ENCODE measurements around the gene LRP8.

LRP8 gene

GRCh38 chr1:53277326-53277725, 50.5 kb downstream of the LRP8 start:
- H3K4me3 ChIP-seq (ENCODE audit: low read depth, low read length): no peak overlapping the region
- H3K27me3 ChIP-seq: no peaks in the 10 kb centered on the region
- no peaks in the 10 kb centered on the region for H3K4me1 ChIP-seq
- no peak for DNase-seq
- no peaks in the 10 kb centered on the region; the same call in none of the 2 replicates for H3K36me3 ChIP-seq
- H3K9me3 ChIP-seq: no peaks in the 10 kb centered on the region
- TF ChIP-seq CTCF (IDR thresholded peaks at IDR 0.05; ENCODE audit: low read depth, low read length): no peak

- Histone ChIP-seq H3K4me3 (ENCODE audit: low read depth, low read length) (no peak overlapping the region), H3K4me1 (no peaks in the 10 kb centered on the region), H3K36me3 (no peaks in the 10 kb centered on the region; the same call in none of the 2 replicates), H3K9me3 (no peaks in the 10 kb centered on the region), H3K27me3 (no peaks in the 10 kb centered on the region)
- no peak for DNase-seq
- TF ChIP-seq CTCF (IDR thresholded peaks at IDR 0.05; ENCODE audit: low read depth, low read length): no peak
Observed at GRCh38 chr1:53276902-53277281, 51.0 kb downstream of the LRP8 start.

- Histone ChIP-seq H3K27me3 (no peaks in the 10 kb centered on the region), H3K9me3 (no peaks in the 10 kb centered on the region), H3K4me3 (ENCODE audit: low read depth, low read length) (no peak overlapping the region), H3K36me3 (no peaks in the 10 kb centered on the region; the same call in none of the 2 replicates), H3K4me1 (no peaks in the 10 kb centered on the region)
- no peak for DNase-seq
- TF ChIP-seq CTCF (IDR thresholded peaks at IDR 0.05; ENCODE audit: low read depth, low read length): no peak
Observed at GRCh38 chr1:53276153-53276901, 51.5 kb downstream of the LRP8 start.

GRCh38 chr1:53275566-53275965, 52.3 kb downstream of the LRP8 start:
- Histone ChIP-seq H3K36me3 (no peaks in the 10 kb centered on the region; the same call in none of the 2 replicates), H3K9me3 (no peaks in the 10 kb centered on the region), H3K4me1 (no peaks in the 10 kb centered on the region), H3K27me3 (no peaks in the 10 kb centered on the region), H3K4me3 (ENCODE audit: low read depth, low read length) (no peak overlapping the region)
- no peak for DNase-seq
- no peak for TF ChIP-seq CTCF (IDR thresholded peaks at IDR 0.05; ENCODE audit: low read depth, low read length)

GRCh38 chr1:53274541-53275185, 53.2 kb downstream of the LRP8 start:
- H3K4me3 ChIP-seq (ENCODE audit: low read depth, low read length): no peak overlapping the region
- no peak for TF ChIP-seq CTCF (IDR thresholded peaks at IDR 0.05; ENCODE audit: low read depth, low read length)
- no peaks in the 10 kb centered on the region for H3K4me1 ChIP-seq
- no peaks in the 10 kb centered on the region for H3K27me3 ChIP-seq
- H3K36me3 ChIP-seq: no peaks in the 10 kb centered on the region; the same call in none of the 2 replicates
- no peak for DNase-seq
- H3K9me3 ChIP-seq: no peaks in the 10 kb centered on the region

DNA sequence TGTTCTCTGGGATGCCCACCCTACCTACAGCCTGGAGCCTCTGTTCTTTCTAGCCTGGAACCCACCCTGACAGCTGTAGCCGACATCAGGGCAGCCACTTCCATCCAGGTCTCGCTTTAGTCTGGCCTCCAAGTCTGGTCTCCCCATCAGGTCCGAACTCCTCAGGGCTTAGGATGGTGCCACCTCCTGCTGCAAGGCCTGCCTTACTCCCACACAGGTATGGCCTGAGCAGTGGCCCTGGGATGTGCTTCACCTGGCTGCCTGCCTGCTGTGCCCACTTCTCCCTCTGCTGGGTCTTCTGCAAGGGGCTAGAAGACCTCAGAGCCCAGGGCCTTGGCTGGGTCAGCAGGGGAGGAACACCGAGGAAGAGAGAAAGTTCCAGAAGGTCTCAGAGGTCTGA, 53.8 kb downstream of the LRP8 start:
- H3K36me3 ChIP-seq: no peaks in the 10 kb centered on the region; the same call in none of the 2 replicates
- no peak for DNase-seq
- TF ChIP-seq CTCF (IDR thresholded peaks at IDR 0.05; ENCODE audit: low read depth, low read length): no peak
- no peak overlapping the region for H3K4me3 ChIP-seq (ENCODE audit: low read depth, low read length)
- no peaks in the 10 kb centered on the region for H3K4me1 ChIP-seq
- H3K27me3 ChIP-seq: no peaks in the 10 kb centered on the region
- H3K9me3 ChIP-seq: no peaks in the 10 kb centered on the region

Measured in BE2C (cell line).